B cell (primary cell): ENCODE results near the gene PMPCA.

ENCODE experiments used
- EZH2 ChIP-seq: IDR thresholded peaks from 2 replicates; pipeline ENCODE4 v1.6.1; 2012; ENCODE audit warnings: borderline replicate concordance, low read depth, mild to moderate bottlenecking, moderate library complexity, low read length; ENCODE audit not compliant: insufficient read depth, poor library complexity, severe bottlenecking
- TF ChIP-seq, protein P1 (sequence below): fragments of 200-600 bp; IDR thresholded peaks from one replicate; pipeline ENCODE4 v1.8.0; 2022; ENCODE audit warnings: antibody characterized with exemption, mild to moderate bottlenecking

DNA sequence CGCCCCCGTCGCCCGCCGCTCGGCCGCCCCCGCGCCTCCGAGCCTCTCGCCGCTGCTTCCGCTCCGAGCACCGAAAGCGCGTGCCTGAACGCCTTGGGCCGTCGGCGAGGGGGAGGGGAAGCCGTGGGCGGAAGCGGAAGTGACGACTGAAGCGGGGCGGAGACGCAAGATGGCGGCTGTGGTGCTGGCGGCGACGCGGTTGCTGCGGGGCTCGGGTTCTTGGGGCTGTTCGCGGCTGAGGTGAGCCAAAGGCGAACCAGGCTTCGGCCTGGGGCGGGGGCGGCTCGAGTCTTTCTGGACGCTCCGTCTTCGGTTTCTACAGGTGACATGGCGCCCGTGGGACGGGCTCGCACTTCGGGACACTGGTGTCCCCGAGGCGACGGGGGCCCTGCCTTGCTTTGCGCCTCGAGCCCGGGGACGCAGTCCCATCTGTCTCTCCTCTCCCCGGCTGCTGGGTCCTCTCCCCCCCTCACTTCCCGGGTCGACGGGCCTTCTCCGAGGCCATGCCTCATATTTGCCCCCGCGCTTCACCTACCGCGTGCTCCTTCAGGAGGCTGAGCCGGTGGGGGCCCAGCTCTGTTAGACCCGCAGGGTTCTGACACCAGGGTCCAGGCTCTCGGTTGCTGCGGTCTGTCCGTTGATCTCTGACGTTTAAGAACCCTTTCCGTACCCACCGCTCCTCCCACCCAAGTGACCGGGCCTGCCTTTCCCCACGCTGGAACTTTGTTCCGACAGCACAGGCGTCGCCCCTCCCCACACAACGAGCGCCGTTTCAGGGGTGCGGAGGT lies at the start of gene PMPCA, which contains the start of gene ENTR1:
- TF ChIP-seq, protein P1, sequence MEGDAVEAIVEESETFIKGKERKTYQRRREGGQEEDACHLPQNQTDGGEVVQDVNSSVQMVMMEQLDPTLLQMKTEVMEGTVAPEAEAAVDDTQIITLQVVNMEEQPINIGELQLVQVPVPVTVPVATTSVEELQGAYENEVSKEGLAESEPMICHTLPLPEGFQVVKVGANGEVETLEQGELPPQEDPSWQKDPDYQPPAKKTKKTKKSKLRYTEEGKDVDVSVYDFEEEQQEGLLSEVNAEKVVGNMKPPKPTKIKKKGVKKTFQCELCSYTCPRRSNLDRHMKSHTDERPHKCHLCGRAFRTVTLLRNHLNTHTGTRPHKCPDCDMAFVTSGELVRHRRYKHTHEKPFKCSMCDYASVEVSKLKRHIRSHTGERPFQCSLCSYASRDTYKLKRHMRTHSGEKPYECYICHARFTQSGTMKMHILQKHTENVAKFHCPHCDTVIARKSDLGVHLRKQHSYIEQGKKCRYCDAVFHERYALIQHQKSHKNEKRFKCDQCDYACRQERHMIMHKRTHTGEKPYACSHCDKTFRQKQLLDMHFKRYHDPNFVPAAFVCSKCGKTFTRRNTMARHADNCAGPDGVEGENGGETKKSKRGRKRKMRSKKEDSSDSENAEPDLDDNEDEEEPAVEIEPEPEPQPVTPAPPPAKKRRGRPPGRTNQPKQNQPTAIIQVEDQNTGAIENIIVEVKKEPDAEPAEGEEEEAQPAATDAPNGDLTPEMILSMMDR = no peak
- no peak for TF ChIP-seq EZH2
